Osteocyte (in vitro differentiated cells): ENCODE data around the gene OTOF. TPM values are rescaled to one million over a fixed set of nuclear protein-coding genes. Genes with fewer than 3 reads are reported as not detected.

Experiments
- DNase-seq: peaks from one replicate; pipeline ENCODE4 v3.0.0; 2021; ENCODE audit warnings: mixed read lengths; ENCODE audit not compliant: unreplicated experiment; ENCODE audit errors: extremely low spot score
- H3K27ac Mint-ChIP-seq: one replicate; pipeline ENCODE4 v1.8.0; 2021; ENCODE audit warnings: mild to moderate bottlenecking, mixed read lengths; ENCODE audit not compliant: unreplicated experiment
- H3K27me3 Mint-ChIP-seq: one replicate; pipeline ENCODE4 v1.8.0; 2021; ENCODE audit warnings: mixed read lengths; ENCODE audit not compliant: unreplicated experiment
- H3K36me3 Mint-ChIP-seq: one replicate; pipeline ENCODE4 v1.8.0; 2021; ENCODE audit warnings: mixed read lengths; ENCODE audit not compliant: unreplicated experiment
- H3K4me1 Mint-ChIP-seq: one replicate; pipeline ENCODE4 v1.8.0; 2021; ENCODE audit warnings: mixed read lengths; ENCODE audit not compliant: unreplicated experiment
- H3K4me3 Mint-ChIP-seq: one replicate; pipeline ENCODE4 v1.8.0; 2021; ENCODE audit warnings: mild to moderate bottlenecking, moderate library complexity, mixed read lengths; ENCODE audit not compliant: unreplicated experiment
- H3K9me3 Mint-ChIP-seq: one replicate; pipeline ENCODE4 v1.8.0; 2021; ENCODE audit warnings: mixed read lengths; ENCODE audit not compliant: unreplicated experiment
- CTCF ChIP-seq: fragments of 200-600 bp; sonication (generic); IDR thresholded peaks from 2 replicates; pipeline ENCODE4 v1.5.0; 2021; ENCODE audit warnings: antibody characterized with exemption, mild to moderate bottlenecking, moderate library complexity
- total RNA-seq: library from RNA; stranded (reverse); gene quantifications from 2 replicates; pipeline ENCODE4 v1.2.1, GENCODE V29; 2021

The OTOF gene
- total RNA-seq, 1 donor from 2014 or later, result not detected

DNA sequence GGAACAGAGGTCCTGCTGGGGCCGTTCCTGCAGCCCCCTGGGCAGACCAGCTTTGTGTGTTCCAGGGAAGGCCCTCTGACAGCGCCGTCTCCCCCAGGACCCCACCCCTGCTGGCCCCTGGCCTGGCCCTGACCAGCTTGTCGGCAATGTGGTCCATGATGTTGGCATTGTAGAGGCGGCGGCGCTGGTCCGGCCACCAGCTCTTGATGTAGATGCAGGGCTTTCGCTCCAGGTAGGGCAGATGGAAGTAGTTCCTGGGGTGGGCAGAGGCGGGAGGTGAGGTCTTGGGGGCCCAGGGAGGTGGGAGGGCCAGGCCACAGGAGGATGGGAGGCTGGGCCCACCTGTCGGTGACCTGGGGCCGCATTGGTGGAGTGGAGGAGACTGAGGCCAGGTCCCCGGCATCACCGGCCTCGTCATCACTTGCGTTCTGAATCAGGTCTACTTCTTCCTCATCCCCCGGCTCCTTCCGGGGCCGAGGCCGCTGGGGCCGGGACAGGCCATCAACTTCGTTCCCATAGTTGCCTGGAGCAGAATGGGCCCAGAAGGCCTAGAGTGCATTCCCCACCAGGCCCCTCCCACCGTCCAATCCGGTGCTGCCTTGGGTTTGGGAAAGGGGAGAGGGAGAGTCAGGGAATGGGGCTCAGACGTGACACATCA is 1.3 kb upstream of the OTOF start:
- Mint-ChIP-seq H3K9me3 (no peaks in the 10 kb centered on the region), H3K27ac (no peak overlapping the region), H3K4me3 (no peak overlapping the region), H3K4me1 (peaks cover 8% of the 10 kb centered on the region), H3K36me3 (no peaks in the 10 kb centered on the region), H3K27me3 (no peaks in the 10 kb centered on the region)
- no peak for DNase-seq
- no peak for TF ChIP-seq CTCF

- TF ChIP-seq CTCF, result no peak
- no peaks in the 10 kb centered on the region for H3K36me3 Mint-ChIP-seq
- H3K4me1 Mint-ChIP-seq, result peaks cover 8% of the 10 kb centered on the region
- H3K27me3 Mint-ChIP-seq, result no peaks in the 10 kb centered on the region
- no peak overlapping the region for H3K27ac Mint-ChIP-seq
- no peak for DNase-seq
- H3K9me3 Mint-ChIP-seq, result no peaks in the 10 kb centered on the region
- H3K4me3 Mint-ChIP-seq, result no peak overlapping the region
Measured at GRCh38 chr2:26478366-26478765, 442 bp upstream of the OTOF start.

DNA sequence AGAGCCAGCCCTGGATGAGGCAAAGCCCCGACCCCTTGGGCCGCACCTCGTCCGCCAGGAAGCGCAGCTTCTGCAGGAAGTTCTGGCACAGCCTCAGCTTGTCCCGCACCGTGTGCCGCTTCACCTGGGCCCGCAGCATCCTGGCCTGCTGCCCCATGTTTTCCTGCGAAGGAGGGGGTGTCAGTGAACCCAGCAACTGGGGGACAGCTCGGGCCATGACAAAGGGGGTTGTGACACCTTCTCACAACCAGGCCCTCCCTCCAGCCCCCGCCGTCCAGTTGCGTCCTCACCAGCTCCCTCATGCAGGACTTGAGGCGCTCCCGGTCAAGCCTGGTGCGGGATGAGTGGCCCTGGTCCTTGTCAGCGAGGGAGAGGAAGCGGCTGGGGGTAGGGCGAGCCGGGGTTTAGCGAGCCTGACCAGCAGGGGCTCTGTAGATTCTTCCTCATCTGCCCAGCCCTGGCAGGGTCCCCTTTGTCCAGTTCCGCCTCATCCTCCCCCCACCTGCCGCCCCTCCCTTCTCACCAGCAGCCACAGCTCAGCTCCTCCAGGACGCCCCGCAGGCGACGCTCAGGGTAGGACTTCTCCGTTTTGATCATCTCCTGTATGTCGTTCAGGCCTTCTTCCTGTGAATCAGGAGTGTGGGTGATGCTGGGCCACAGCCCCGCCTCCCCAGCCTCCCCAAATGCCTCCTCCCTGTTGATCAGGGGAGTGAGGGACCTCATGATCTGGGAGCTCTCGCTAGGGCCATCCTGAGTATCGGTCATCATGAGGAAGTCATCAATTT is 606 bp downstream of the OTOF start:
- Mint-ChIP-seq H3K27ac (no peak overlapping the region), H3K4me3 (no peak overlapping the region), H3K27me3 (no peaks in the 10 kb centered on the region), H3K4me1 (peaks cover 8% of the 10 kb centered on the region), H3K9me3 (no peaks in the 10 kb centered on the region), H3K36me3 (no peaks in the 10 kb centered on the region)
- no peak for TF ChIP-seq CTCF
- DNase-seq, result no peak

GRCh38 chr2:26475832-26476501 is 2.0 kb downstream of the OTOF start:
- H3K4me3 Mint-ChIP-seq, result no peak overlapping the region
- H3K27ac Mint-ChIP-seq, result no peak overlapping the region
- no peaks in the 10 kb centered on the region for H3K9me3 Mint-ChIP-seq
- DNase-seq, result no peak
- peaks cover 8% of the 10 kb centered on the region for H3K4me1 Mint-ChIP-seq
- TF ChIP-seq CTCF, result no peak
- H3K36me3 Mint-ChIP-seq, result no peaks in the 10 kb centered on the region
- no peaks in the 10 kb centered on the region for H3K27me3 Mint-ChIP-seq

DNA sequence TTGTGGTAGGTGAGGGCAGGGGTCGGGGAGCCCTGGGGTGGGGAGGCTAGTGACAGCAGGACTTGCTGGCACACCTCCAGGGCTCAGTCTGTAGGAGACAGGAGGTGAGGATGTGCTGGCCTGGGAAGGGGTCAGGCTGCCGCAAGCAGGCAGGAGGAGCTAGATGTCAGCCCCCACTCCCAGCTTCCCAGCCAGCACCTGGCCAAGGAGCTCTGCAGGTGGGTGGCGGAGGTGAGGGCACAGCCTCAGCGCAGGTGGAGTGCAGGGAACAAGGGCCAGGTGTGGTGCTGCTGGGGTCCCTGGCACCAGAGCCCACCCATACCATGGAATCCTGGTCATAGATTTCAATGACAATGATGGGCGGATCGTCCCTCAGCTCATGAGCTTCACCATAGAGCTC is 2.9 kb downstream of the OTOF start:
- no peaks in the 10 kb centered on the region for H3K27me3 Mint-ChIP-seq
- no peaks in the 10 kb centered on the region for H3K36me3 Mint-ChIP-seq
- DNase-seq, result no peak
- H3K4me1 Mint-ChIP-seq, result peaks cover 8% of the 10 kb centered on the region
- no peak for TF ChIP-seq CTCF
- no peak overlapping the region for H3K4me3 Mint-ChIP-seq
- no peaks in the 10 kb centered on the region for H3K9me3 Mint-ChIP-seq
- H3K27ac Mint-ChIP-seq, result no peak overlapping the region
